Activated CD4-positive, alpha-beta memory T cell treated with anti-CD3 and anti-CD28 coated beads for 36 hours (primary cell): Measurements from ENCODE around the gene METTL25B. TPM values are rescaled to one million over a fixed set of nuclear protein-coding genes. Genes with fewer than 3 reads are reported as not detected.
A peak's percentile ranks its signal among the peaks of the same experiment; 100 is the strongest.

Source experiments
- CTCF ChIA-PET: fragments of 350-600 bp; sonication (Branson Sonifier 250); formaldehyde crosslinking; loops from one replicate; lab custom pipeline; 2021; ENCODE audit warnings: antibody characterized with exemption, inconsistent platforms; lab: Charles Lee
- POLR2A ChIA-PET: fragments of 350-600 bp; sonication (Branson Sonifier 250); formaldehyde crosslinking; loops from one replicate; lab custom pipeline; 2021; ENCODE audit warnings: antibody characterized with exemption; lab: Charles Lee
- DNase-seq: peaks from one replicate; pipeline ENCODE4 v3.0.0-alpha.2; 2020
- H3K27ac Mint-ChIP-seq: one replicate; pipeline ENCODE4 v1.8.0; 2021; ENCODE audit warnings: mixed read lengths
- H3K27me3 Mint-ChIP-seq: one replicate; pipeline ENCODE4 v1.8.0; 2021; ENCODE audit warnings: mixed read lengths
- H3K36me3 Mint-ChIP-seq: one replicate; pipeline ENCODE4 v1.8.0; 2021; ENCODE audit warnings: mixed read lengths
- H3K4me1 Mint-ChIP-seq: one replicate; pipeline ENCODE4 v1.8.0; 2021; ENCODE audit warnings: low read depth, mixed read lengths
- H3K4me3 Mint-ChIP-seq: one replicate; pipeline ENCODE4 v1.8.0; 2021; ENCODE audit warnings: mild to moderate bottlenecking, mixed read lengths
- H3K9me3 Mint-ChIP-seq: one replicate; pipeline ENCODE4 v1.8.0; 2021; ENCODE audit warnings: mixed read lengths
- intact Hi-C: fragments of 100-400 bp; cut with micrococcal nuclease; formaldehyde crosslinking; loops from one replicate; pipeline ENCODE4 v1.15.1; 2023
- total RNA-seq, 2 experiments: library from RNA; stranded (reverse); gene quantifications; one replicate each; pipeline ENCODE4 v1.2.3, GENCODE V29; 2021

Gene METTL25B
- total RNA-seq, 2 experiments from 2014 or later = 43.0 to 46.3 TPM

- ChIA-PET POLR2A (interaction anchor here (1.1 kb wide), 1 partner anchor 33 kb away, joined by 3 read pairs; no protein-coding TSS in a partner anchor), CTCF (interaction anchor here (0.6 to 11.0 kb wide), 8 partner anchors 15 to 117 kb away, joined by 3 to 155 read pairs (median 4); partner anchors contain the start of genes ISG20L2 and METTL25B)
- H3K4me1 Mint-ChIP-seq = peaks cover 71% of the 10 kb centered on the region
- H3K27me3 Mint-ChIP-seq = no peaks in the 10 kb centered on the region
- DNase-seq = no peak
- H3K36me3 Mint-ChIP-seq = peaks cover 27% of the 10 kb centered on the region
- intact Hi-C loops = no loop called here
- peak overlapping the region; percentile 47 for H3K27ac Mint-ChIP-seq
- H3K4me3 Mint-ChIP-seq = no peak overlapping the region
- H3K9me3 Mint-ChIP-seq = no peaks in the 10 kb centered on the region
Measured at GRCh38 chr1:156772728-156773497, 44.6 kb downstream of the METTL25B start.

DNA sequence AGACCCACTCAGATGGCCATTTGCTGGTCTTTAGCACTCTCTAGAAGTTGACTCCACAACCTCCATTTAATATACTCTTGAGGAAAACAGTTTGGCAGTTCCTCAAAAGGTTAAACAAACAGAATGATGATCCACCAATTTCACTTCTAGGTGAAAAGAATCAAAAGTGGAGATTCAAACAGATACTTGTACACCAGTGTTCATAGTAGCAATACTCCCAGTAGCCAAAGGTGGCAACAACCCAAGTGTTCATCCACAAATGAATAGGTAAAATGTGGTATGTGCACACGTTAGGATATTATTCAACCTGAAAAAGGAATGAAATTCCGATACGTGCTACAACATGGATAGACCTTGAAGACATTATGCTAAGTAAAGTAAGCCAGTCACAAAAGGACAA, 45.3 kb downstream of the METTL25B start:
- POLR2A ChIA-PET = interaction anchor here (1.1 kb wide), 1 partner anchor 32 kb away, joined by 3 read pairs; no protein-coding TSS in a partner anchor
- peaks cover 23% of the 10 kb centered on the region for H3K36me3 Mint-ChIP-seq
- no peaks in the 10 kb centered on the region for H3K27me3 Mint-ChIP-seq

DNA sequence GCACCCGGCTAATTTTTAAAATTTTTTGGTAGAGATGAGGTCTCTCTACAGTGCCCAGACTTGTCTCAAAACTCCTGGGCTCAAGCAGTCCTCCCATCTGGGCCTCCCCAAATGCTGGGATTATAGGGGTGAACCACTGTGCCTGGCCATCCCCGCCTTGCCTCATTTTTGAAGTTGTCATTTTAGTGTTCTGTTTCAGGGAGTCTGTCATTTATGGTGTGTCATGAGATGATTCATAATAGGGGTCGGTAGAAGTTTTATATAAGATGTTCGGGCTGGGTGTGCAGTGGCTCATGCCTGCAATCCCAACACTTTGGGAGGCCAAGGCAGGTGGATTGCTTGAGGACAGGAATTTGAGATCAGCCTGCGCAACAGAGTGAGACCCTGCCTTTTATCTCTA, 47.5 kb downstream of the METTL25B start:
- H3K27ac Mint-ChIP-seq = no peak overlapping the region
- H3K27me3 Mint-ChIP-seq = no peaks in the 10 kb centered on the region
- peak; percentile 23 for DNase-seq
- ChIA-PET POLR2A (interaction anchor here (1.2 kb wide), 1 partner anchor 34 kb away, joined by 4 read pairs; no protein-coding TSS in a partner anchor), CTCF (interaction anchor here (1.0 to 1.9 kb wide), 2 partner anchors 50 to 84 kb away, joined by 3 to 15 read pairs; no protein-coding TSS in a partner anchor)
- H3K36me3 Mint-ChIP-seq = peaks cover 13% of the 10 kb centered on the region
- no peaks in the 10 kb centered on the region for H3K9me3 Mint-ChIP-seq
- H3K4me1 Mint-ChIP-seq = peaks cover 54% of the 10 kb centered on the region
- no peak overlapping the region for H3K4me3 Mint-ChIP-seq
- intact Hi-C loops = no loop called here

More for the DNA sequence above, 45.3 kb downstream of the METTL25B start:
- Mint-ChIP-seq H3K4me1 (peaks cover 72% of the 10 kb centered on the region), H3K4me3 (no peak overlapping the region), H3K27ac (peak overlapping the region; percentile 47), H3K9me3 (no peaks in the 10 kb centered on the region)
- CTCF ChIA-PET = interaction anchor here (0.9 to 11.0 kb wide), 4 partner anchors 47 to 86 kb away, joined by 4 to 155 read pairs (median 13); partner anchors contain the start of genes ISG20L2 and METTL25B
- intact Hi-C loops = no loop called here
- DNase-seq = no peak

GRCh38 chr1:156776942-156777341, 48.7 kb downstream of the METTL25B start:
- ChIA-PET CTCF (interaction anchor here (1.0 to 1.9 kb wide), 3 partner anchors 51 to 88 kb away, joined by 3 to 15 read pairs (median 3); no protein-coding TSS in a partner anchor), POLR2A (interaction anchor here (0.8 kb wide), 1 partner anchor 50 kb away, joined by 3 read pairs; no protein-coding TSS in a partner anchor)
- Mint-ChIP-seq H3K4me1 (peaks cover 59% of the 10 kb centered on the region), H3K27ac (no peak overlapping the region), H3K27me3 (no peaks in the 10 kb centered on the region), H3K9me3 (no peaks in the 10 kb centered on the region), H3K36me3 (peaks cover 15% of the 10 kb centered on the region), H3K4me3 (no peak overlapping the region)
- no peak for DNase-seq
- intact Hi-C loops = no loop called here

GRCh38 chr1:156777573-156777972, 49.3 kb downstream of the METTL25B start:
- no peak for DNase-seq
- POLR2A ChIA-PET = no interaction called here
- H3K4me3 Mint-ChIP-seq = no peak overlapping the region
- peaks cover 18% of the 10 kb centered on the region for H3K36me3 Mint-ChIP-seq
- no peak overlapping the region for H3K27ac Mint-ChIP-seq
- H3K9me3 Mint-ChIP-seq = no peaks in the 10 kb centered on the region
- H3K27me3 Mint-ChIP-seq = no peaks in the 10 kb centered on the region
- intact Hi-C loops = no loop called here
- H3K4me1 Mint-ChIP-seq = peaks cover 58% of the 10 kb centered on the region
- CTCF ChIA-PET = interaction anchor here (1.1 to 1.9 kb wide), 2 partner anchors 52 to 88 kb away, joined by 3 to 15 read pairs; no protein-coding TSS in a partner anchor

GRCh38 chr1:156781585-156782186, 53.4 kb downstream of the METTL25B start:
- H3K36me3 Mint-ChIP-seq = peaks cover 25% of the 10 kb centered on the region
- ChIA-PET POLR2A (no interaction called here), CTCF (interaction anchor here (0.8 to 1.8 kb wide), 7 partner anchors 11 to 110 kb away, joined by 3 to 12 read pairs (median 6); no protein-coding TSS in a partner anchor)
- intact Hi-C loops = no loop called here
- H3K4me1 Mint-ChIP-seq = peaks cover 31% of the 10 kb centered on the region
- peak overlapping the region; percentile 24 for H3K27ac Mint-ChIP-seq
- DNase-seq = no peak
- H3K9me3 Mint-ChIP-seq = no peaks in the 10 kb centered on the region
- no peaks in the 10 kb centered on the region for H3K27me3 Mint-ChIP-seq
- H3K4me3 Mint-ChIP-seq = no peak overlapping the region

DNA sequence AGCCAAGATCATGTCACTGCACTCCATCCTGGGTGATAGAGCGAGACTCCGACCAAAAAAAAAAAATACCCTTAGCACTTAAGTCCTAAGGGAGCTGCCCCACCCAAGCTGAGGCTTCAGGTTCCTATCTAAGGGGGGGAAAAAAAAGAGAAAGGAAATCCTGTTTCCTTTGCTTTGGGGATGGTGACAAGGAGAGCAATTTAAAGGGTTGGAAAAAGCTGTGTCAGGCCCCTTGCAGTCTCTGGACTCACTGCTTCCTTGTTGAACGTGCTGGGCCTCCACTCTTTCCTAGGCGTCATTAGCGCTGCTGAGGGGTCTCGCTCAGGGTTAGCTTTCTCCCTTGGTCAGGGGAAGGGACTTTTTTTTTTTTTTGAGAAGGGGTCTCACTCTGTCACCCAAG, 57.2 kb downstream of the METTL25B start:
- no peak for DNase-seq
- ChIA-PET POLR2A (interaction anchor here (0.6 kb wide), 1 partner anchor 61 kb away, joined by 3 read pairs; no protein-coding TSS in a partner anchor), CTCF (interaction anchor here (0.6 to 3.5 kb wide), 6 partner anchors 53 to 96 kb away, joined by 3 to 20 read pairs (median 6); partner anchors contain the start of gene NTRK1)
- H3K27ac Mint-ChIP-seq = no peak overlapping the region
- H3K36me3 Mint-ChIP-seq = peaks cover 43% of the 10 kb centered on the region
- intact Hi-C loops = no loop called here
- H3K4me1 Mint-ChIP-seq = peaks cover 16% of the 10 kb centered on the region
- no peaks in the 10 kb centered on the region for H3K9me3 Mint-ChIP-seq
- no peak overlapping the region for H3K4me3 Mint-ChIP-seq
- H3K27me3 Mint-ChIP-seq = no peaks in the 10 kb centered on the region

Other genes with a start within 250 kb of the METTL25B start
- 10 to 100 TPM; 35.9 to 39.7 TPM for gene MEF2D, start 227.7 kb upstream of the METTL25B start, total RNA-seq
- gene IQGAP3, start 155.9 kb upstream of the METTL25B start, total RNA-seq = 10 to 100 TPM; 16.9 to 19.3 TPM
- under 1 TPM; 0.51 to 0.90 TPM for gene TTC24, start 148.7 kb upstream of the METTL25B start, total RNA-seq
- 10 to 100 TPM; 73.6 to 76.7 TPM for gene NAXE, start 136.7 kb upstream of the METTL25B start, total RNA-seq
- 10 to 100 TPM; 40.2 to 43.2 TPM for gene GPATCH4, start 127.0 kb upstream of the METTL25B start, total RNA-seq
- gene HAPLN2, start 109.1 kb upstream of the METTL25B start, total RNA-seq = under 1 TPM; 0.21 to 0.34 TPM
- gene BCAN, start 86.4 kb upstream of the METTL25B start, total RNA-seq = not detected
- gene NES, start 51.1 kb upstream of the METTL25B start, total RNA-seq = under 1 TPM in 1 of 2 experiments, not detected in 1; 0.07 TPM
- 1 to 10 TPM; 1.1 to 2.3 TPM for gene CRABP2, start 22.9 kb upstream of the METTL25B start, total RNA-seq
- gene ISG20L2, start 297 bp downstream of the METTL25B start, total RNA-seq = 10 to 100 TPM; 35.6 to 36.8 TPM
- gene MRPL24, start 12.6 kb downstream of the METTL25B start, total RNA-seq = 100 to 1,000 TPM; 105 to 106 TPM
- 100 to 1,000 TPM; 357 to 365 TPM for gene HDGF, start 23.2 kb downstream of the METTL25B start, total RNA-seq
- 10 to 100 TPM; 58.6 to 67.2 TPM for gene PRCC, start 39.1 kb downstream of the METTL25B start, total RNA-seq
- gene SH2D2A, start 88.4 kb downstream of the METTL25B start, total RNA-seq = 100 to 1,000 TPM; 280 to 294 TPM
- gene INSRR, start 130.6 kb downstream of the METTL25B start, total RNA-seq = under 1 TPM; 0.05 to 0.14 TPM
- 1 to 10 TPM; 6.4 to 6.7 TPM for gene NTRK1, start 132.4 kb downstream of the METTL25B start, total RNA-seq
- gene PEAR1, start 165.2 kb downstream of the METTL25B start, total RNA-seq = not detected
- gene LRRC71, start 192.2 kb downstream of the METTL25B start, total RNA-seq = not detected